Natural killer cell (primary cell): Measurements from ENCODE around the gene ATP2B2. TPM values are rescaled to one million over a fixed set of nuclear protein-coding genes. Genes with fewer than 3 reads are reported as not detected.

Experiments
- ATAC-seq, 3 donors: fragments of 150-1000 bp in 2 of 3; fragments of 200-7000 bp in 1 of 3; cut with Tn5 transposase; 1 replicate in 1 of 3; 2 replicates in 2 of 3; pipeline ENCODE4 v1.10.0; 2021; ENCODE audit warnings: mild to moderate bottlenecking in 2 of 3, moderate library complexity in 2 of 3
- DNase-seq, 2 donors: peaks; one replicate each; pipeline versions ENCODE4 v3.0.0 to v3.0.0-alpha.2; 2013 to 2021; ENCODE audit warnings: mixed read lengths in 1 of 2
- H3K27ac ChIP-seq: one replicate; pipeline ENCODE4 v1.5.1; 2013; ENCODE audit warnings: mild to moderate bottlenecking, low read length
- H3K27me3 ChIP-seq: one replicate; pipeline ENCODE4 v1.6.1; 2013; ENCODE audit warnings: low read length; ENCODE audit not compliant: control insufficient read depth, insufficient read depth
- H3K36me3 ChIP-seq: one replicate; pipeline ENCODE4 v1.6.1; 2013; ENCODE audit warnings: low read length; ENCODE audit not compliant: control insufficient read depth, insufficient read depth
- H3K4me1 ChIP-seq: one replicate; pipeline ENCODE4 v1.6.1; 2013; ENCODE audit warnings: low read length; ENCODE audit not compliant: control insufficient read depth, insufficient read depth
- H3K4me3 ChIP-seq: one replicate; pipeline ENCODE4 v1.5.1; 2013; ENCODE audit warnings: low read length
- H3K9me3 ChIP-seq: one replicate; pipeline ENCODE4 v1.6.1; 2013; ENCODE audit warnings: low read length; ENCODE audit not compliant: control insufficient read depth, insufficient read depth
- H3K27ac Mint-ChIP-seq, 2 donors: one replicate each; pipeline ENCODE4 v1.8.0; 2022; ENCODE audit warnings: mild to moderate bottlenecking in 2 of 2, mixed read lengths in 2 of 2, moderate library complexity in 1 of 2
- H3K27me3 Mint-ChIP-seq, 2 donors: one replicate each; pipeline ENCODE4 v1.8.0; 2022; ENCODE audit warnings: low read depth in 2 of 2, mixed read lengths in 2 of 2
- H3K36me3 Mint-ChIP-seq: one replicate; pipeline ENCODE4 v1.8.0; 2022; ENCODE audit warnings: mixed read lengths
- H3K4me1 Mint-ChIP-seq, 2 donors: one replicate each; pipeline ENCODE4 v1.8.0; 2022; ENCODE audit warnings: mixed read lengths in 2 of 2
- H3K4me3 Mint-ChIP-seq: one replicate; pipeline ENCODE4 v1.8.0; 2022; ENCODE audit warnings: mild to moderate bottlenecking, moderate library complexity, mixed read lengths
- H3K9me3 Mint-ChIP-seq, 2 donors: one replicate each; pipeline ENCODE4 v1.8.0; 2022; ENCODE audit warnings: mixed read lengths in 2 of 2
- CTCF ChIP-seq: fragments of 200-600 bp; IDR thresholded peaks from one replicate; pipeline ENCODE4 v1.8.0; 2022; ENCODE audit warnings: antibody characterized with exemption
- WGBS: methylation state at CpG from one replicate; pipeline ENCODE4 v1.1.7; 2013; ENCODE audit warnings: missing lambda C conversion rate; ENCODE audit not compliant: insufficient coverage; 5-methylcytosine and 5-hydroxymethylcytosine counted together
- intact Hi-C: fragments of 100-400 bp; cut with micrococcal nuclease; formaldehyde crosslinking; loops from one replicate; pipeline ENCODE4 v1.14.2; 2022
- total RNA-seq, 4 donors: library from RNA; stranded (reverse); fragments of 120-200 nt in 1 of 4; gene quantifications; one replicate each; pipeline versions ENCODE4 v1.2.3 to v1.2.4, GENCODE V29; 2013 to 2022

Gene ATP2B2
- total RNA-seq, 3 donors from 2014 or later (not counting 1 experiment from before 2014, with no cell fraction given): not detected

GRCh38 chr3:10359761-10360161, 145.6 kb downstream of the ATP2B2 start:
- Histone ChIP-seq H3K27ac (no peak overlapping the region), H3K36me3 (no peaks in the 10 kb centered on the region), H3K4me1 (no peaks in the 10 kb centered on the region), H3K27me3 (no peaks in the 10 kb centered on the region), H3K4me3 (no peak overlapping the region), H3K9me3 (no peaks in the 10 kb centered on the region)
- Mint-ChIP-seq H3K4me1 (no peaks in the 10 kb centered on the region), H3K9me3 (no peaks in the 10 kb centered on the region), H3K27ac (no peak overlapping the region), H3K27me3 (peaks cover 7 to 8% of the 10 kb centered on the region in 2 donors), H3K4me3 (no peak overlapping the region), H3K36me3 (no peaks in the 10 kb centered on the region)
- intact Hi-C loops: no loop called here
- ATAC-seq: no peak
- WGBS: 94% methylated on average over 19 of the region's 19 CpGs
- DNase-seq: no peak
- TF ChIP-seq CTCF: no peak

- Mint-ChIP-seq H3K9me3 (no peaks in the 10 kb centered on the region), H3K27me3 (peaks cover 8 to 14% of the 10 kb centered on the region in 2 donors), H3K4me3 (no peak overlapping the region), H3K4me1 (no peaks in the 10 kb centered on the region), H3K27ac (no peak overlapping the region), H3K36me3 (no peaks in the 10 kb centered on the region)
- H3K36me3 ChIP-seq: no peaks in the 10 kb centered on the region
- no peak overlapping the region for H3K4me3 ChIP-seq
- no peak for TF ChIP-seq CTCF
- no peaks in the 10 kb centered on the region for H3K27me3 ChIP-seq
- H3K4me1 ChIP-seq: no peaks in the 10 kb centered on the region
- intact Hi-C loops: no loop called here
- 94% methylated on average over 17 of the region's 22 CpGs for WGBS
- ATAC-seq (no peak), DNase-seq (no peak)
- H3K9me3 ChIP-seq: no peaks in the 10 kb centered on the region
- no peak overlapping the region for H3K27ac ChIP-seq
These were observed 146.9 kb downstream of the ATP2B2 start for GRCh38 chr3:10358309-10358980.

GRCh38 chr3:10357592-10358308, 147.6 kb downstream of the ATP2B2 start:
- intact Hi-C loops: no loop called here
- H3K27me3 Mint-ChIP-seq: peaks cover 8 to 19% of the 10 kb centered on the region in 2 donors
- ATAC-seq (no peak), DNase-seq (no peak)
- no peak for TF ChIP-seq CTCF
- H3K27ac Mint-ChIP-seq: no peak overlapping the region
- no peaks in the 10 kb centered on the region for H3K36me3 Mint-ChIP-seq
- H3K9me3 ChIP-seq: no peaks in the 10 kb centered on the region
- H3K4me3 ChIP-seq: no peak overlapping the region
- H3K4me1 Mint-ChIP-seq: no peaks in the 10 kb centered on the region
- no peak overlapping the region for H3K4me3 Mint-ChIP-seq
- WGBS: 41% methylated on average over 7 of the region's 7 CpGs
- H3K9me3 Mint-ChIP-seq: no peaks in the 10 kb centered on the region
- H3K27me3 ChIP-seq: no peaks in the 10 kb centered on the region
- H3K36me3 ChIP-seq: no peaks in the 10 kb centered on the region
- H3K4me1 ChIP-seq: no peaks in the 10 kb centered on the region
- no peak overlapping the region for H3K27ac ChIP-seq
